ENCODE results near the gene OR4C3. TPM values are rescaled to one million over a fixed set of nuclear protein-coding genes. Genes with fewer than 3 reads are reported as not detected.

Gene OR4C3
- total RNA-seq, result not detected in 2 replicates

DNA sequence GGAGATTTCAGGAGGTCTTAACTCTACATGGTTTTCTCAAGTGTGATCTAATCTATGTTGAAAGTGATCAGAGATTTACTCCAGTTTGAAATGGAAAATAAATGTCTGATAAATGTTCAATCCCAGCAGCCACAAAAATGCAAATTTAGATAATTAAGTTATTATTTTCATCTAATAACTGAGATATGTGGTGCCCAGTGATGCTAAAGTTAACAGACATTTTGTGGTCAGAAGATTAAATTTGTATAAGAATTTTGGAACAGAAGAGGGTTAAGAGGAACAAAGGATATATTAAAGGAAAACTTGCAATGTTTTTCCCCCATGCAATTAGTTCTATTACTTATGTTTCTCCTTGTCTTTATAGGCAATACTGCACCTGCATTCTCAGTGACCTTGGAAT lies at the start of gene OR4C3:
Gene OR4C3, plus strand, starts transcription at position 301 of the 400 bp plus-strand sequence. CDS start 102 bp downstream, outside the sequence.

DNA sequence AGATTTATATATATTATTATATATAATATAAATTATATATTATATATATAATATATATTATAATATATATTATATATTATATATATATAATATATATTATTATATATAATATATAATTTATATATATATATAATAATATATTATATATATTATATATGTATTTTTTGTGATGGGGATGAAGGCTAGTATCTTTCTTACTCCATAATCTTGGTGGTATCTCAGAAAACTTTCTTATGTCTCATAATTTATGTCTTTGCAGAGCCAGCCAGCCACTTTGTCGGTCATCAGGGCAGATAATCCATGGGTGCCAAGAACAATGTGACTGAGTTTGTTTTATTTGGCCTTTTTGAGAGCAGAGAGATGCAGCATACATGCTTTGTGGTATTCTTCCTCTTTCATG lies 18.8 kb upstream of the OR4C3 start, which contains the start of gene OR4S1:
Gene OR4S1, plus strand, starts transcription at position 301 of the 400 bp plus-strand sequence. Its CDS starts 0 bp downstream, at position 301.

DNA sequence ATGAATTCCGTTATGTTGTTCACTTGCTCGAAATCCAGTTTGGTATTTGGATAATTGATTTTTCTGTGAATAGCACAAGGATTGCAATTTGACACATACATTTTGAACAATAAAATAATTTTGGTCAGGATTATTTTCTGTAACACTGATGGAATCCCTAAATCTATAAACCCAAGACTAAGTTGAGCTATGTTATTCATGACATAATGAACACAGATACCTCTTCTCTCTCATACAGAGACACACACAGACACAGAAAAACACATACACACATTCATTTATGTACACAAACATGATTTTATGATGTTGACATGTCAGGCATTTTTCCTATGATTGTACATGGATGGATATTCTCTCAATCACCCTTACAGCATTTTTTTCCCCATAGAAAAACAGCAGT lies 41.6 kb downstream of the OR4C3 start, which contains the start of gene OR4C5:
Gene OR4C5, minus strand, starts transcription at position 101 of the 400 bp plus-strand sequence. Its CDS starts 0 bp downstream, at position 101.

Other genes with a start within 250 kb of the OR4C3 start
- gene OR4B1, start 108.1 kb upstream of the OR4C3 start, total RNA-seq, result not detected in 2 replicates
- not detected in 2 replicates for gene OR4X2, start 79.8 kb upstream of the OR4C3 start, total RNA-seq
- gene OR4X1, start 61.1 kb upstream of the OR4C3 start, total RNA-seq, result not detected in 2 replicates
- gene OR4S1, start 18.7 kb upstream of the OR4C3 start, total RNA-seq, result not detected in 2 replicates
- not detected in 2 replicates for gene OR4C5, start 41.5 kb downstream of the OR4C3 start, total RNA-seq
- not detected in 2 replicates for gene OR4A47, start 163.9 kb downstream of the OR4C3 start, total RNA-seq